ENCODE results near the gene ZNF407. TPM values are rescaled to one million over a fixed set of nuclear protein-coding genes. Genes with fewer than 3 reads are reported as not detected.

The ZNF407 gene
- total and polyA plus RNA-seq, 2 experiments from 2014 or later = 2.1 to 10.4 TPM

- no peak for TF ChIP-seq REST (IDR thresholded peaks at IDR 0.05; ENCODE audit: unreplicated experiment)
- TF ChIP-seq ZNF331 (CRISPR knock-in tag; IDR thresholded peaks at IDR 0.05; ENCODE audit: low read depth) = no peak
- TF ChIP-seq CREB1 (CRISPR knock-in tag; IDR thresholded peaks at IDR 0.05; ENCODE audit: low read depth) = no peak
- TF ChIP-seq NANOG (IDR thresholded peaks at IDR 0.05; ENCODE audit: borderline replicate concordance) = no peak
- TF ChIP-seq CTCF (conservative IDR thresholded peaks at IDR 0.05; ENCODE audit: low read depth in 2 of 2) = no peak
- TF ChIP-seq STAT1 (IDR thresholded peaks at IDR 0.05; ENCODE audit: unreplicated experiment) = no peak
Observed at GRCh38 chr18:74933930-74934329, 336.3 kb downstream of the ZNF407 start (continued).

GRCh38 chr18:74935434-74935833, 337.8 kb downstream of the ZNF407 start:
- ATAC-seq = no peak
- Histone ChIP-seq H3K4me3 (no peak overlapping the region), H3K79me2 (replicated peaks; ENCODE audit: insufficient read depth) (no peaks in the 10 kb centered on the region), H3F3A (replicated peaks; ENCODE audit: low read depth) (no peaks in the 10 kb centered on the region), H3K27ac (ENCODE audit: low read depth) (no peak overlapping the region; the same call in 1 of the 2 replicates), H3K27me3 (ENCODE audit: insufficient read depth) (no peaks in the 10 kb centered on the region), H4K20me1 (replicated peaks; ENCODE audit: insufficient read depth) (no peaks in the 10 kb centered on the region), H3K36me3 (ENCODE audit: insufficient read depth) (no peaks in the 10 kb centered on the region), H3K4me1 (ENCODE audit: insufficient read depth) (0 out of 2 replicates have a peak, but pooled peaks cover 3% of the 10 kb centered on the region), H3K4me2 (no peak overlapping the region), H3K9me2 (ENCODE audit: insufficient read depth) (no peaks in the 10 kb centered on the region), H2AFZ (no peak overlapping the region)
- Mint-ChIP-seq H3K27ac (no peak overlapping the region; the same call in 1 of the 2 replicates), H3K4me3 (no peak overlapping the region), H3K9me3 (no peaks in the 10 kb centered on the region; the same call in 2 of the 3 replicates), H3K27me3 (ENCODE audit: insufficient read depth, low read depth, poor library complexity) (peaks cover 5% of the 10 kb centered on the region), H3K36me3 (ENCODE audit: low read depth) (no peaks in the 10 kb centered on the region), H3K4me1 (peaks cover 12% of the 10 kb centered on the region)
- DNase-seq (ENCODE audit: low spot score) = no peak
- TF ChIP-seq ZNF331 (CRISPR knock-in tag; IDR thresholded peaks at IDR 0.05; ENCODE audit: low read depth) = no peak
- no peak for TF ChIP-seq ETS1 (IDR thresholded peaks at IDR 0.05)
- TF ChIP-seq NANOG (IDR thresholded peaks at IDR 0.05; ENCODE audit: borderline replicate concordance) = no peak
- no peak for TF ChIP-seq JUNB (IDR thresholded peaks at IDR 0.05; ENCODE audit: unreplicated experiment)
- TF ChIP-seq CTCF (conservative IDR thresholded peaks at IDR 0.05; ENCODE audit: low read depth in 2 of 2) = no peak
- TF ChIP-seq EZH2 (IDR thresholded peaks at IDR 0.05; ENCODE audit: low read depth, unreplicated experiment) = no peak
- TF ChIP-seq ZNF114 (CRISPR knock-in tag; IDR thresholded peaks at IDR 0.05) = no peak
